IPS-15b (cell line): ENCODE measurements around the gene SZT2.

Experiments
- H3K27me3 ChIP-seq: one replicate; pipeline ENCODE4 v1.6.1; 2013; ENCODE audit warnings: low read length; ENCODE audit not compliant: control insufficient read depth, insufficient read depth
- H3K36me3 ChIP-seq: one replicate; pipeline ENCODE4 v1.6.1; 2013; ENCODE audit warnings: low read length; ENCODE audit not compliant: control insufficient read depth, insufficient read depth
- H3K4me1 ChIP-seq: one replicate; pipeline ENCODE4 v1.6.1; 2013; ENCODE audit warnings: mild to moderate bottlenecking, low read length; ENCODE audit not compliant: control insufficient read depth, insufficient read depth
- H3K4me3 ChIP-seq: one replicate; pipeline ENCODE4 v1.5.1; 2013; ENCODE audit warnings: low read depth, low read length
- H3K9ac ChIP-seq: one replicate; pipeline ENCODE4 v1.6.1; 2013; ENCODE audit warnings: low read depth, mild to moderate bottlenecking, low read length
- H3K9me3 ChIP-seq: one replicate; pipeline ENCODE4 v1.6.1; 2013; ENCODE audit warnings: mild to moderate bottlenecking, low read length; ENCODE audit not compliant: control insufficient read depth, insufficient read depth

The SZT2 gene

DNA sequence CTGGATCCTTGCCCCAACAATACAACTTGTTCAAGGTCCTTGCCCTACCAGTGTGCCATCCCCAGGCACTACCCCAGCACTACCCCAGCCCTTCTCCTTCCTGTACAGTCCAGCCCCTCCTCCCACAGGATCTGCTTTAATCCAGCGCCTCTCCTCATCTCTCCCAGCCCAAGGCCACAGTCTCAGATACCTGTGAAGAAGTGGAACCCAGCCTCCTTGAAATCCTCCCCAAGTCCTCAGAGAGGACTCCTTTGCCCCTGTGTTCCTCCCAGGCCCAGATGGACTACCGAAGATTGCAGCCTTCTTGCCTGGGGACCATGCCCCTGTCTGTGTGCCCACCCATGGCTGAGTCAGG is 37.4 kb upstream of the SZT2 start:
- Histone ChIP-seq H3K9ac (no peak overlapping the region), H3K4me3 (no peak overlapping the region), H3K4me1 (peaks cover 10% of the 10 kb centered on the region), H3K9me3 (no peaks in the 10 kb centered on the region), H3K27me3 (peaks cover 10% of the 10 kb centered on the region), H3K36me3 (no peaks in the 10 kb centered on the region)

DNA sequence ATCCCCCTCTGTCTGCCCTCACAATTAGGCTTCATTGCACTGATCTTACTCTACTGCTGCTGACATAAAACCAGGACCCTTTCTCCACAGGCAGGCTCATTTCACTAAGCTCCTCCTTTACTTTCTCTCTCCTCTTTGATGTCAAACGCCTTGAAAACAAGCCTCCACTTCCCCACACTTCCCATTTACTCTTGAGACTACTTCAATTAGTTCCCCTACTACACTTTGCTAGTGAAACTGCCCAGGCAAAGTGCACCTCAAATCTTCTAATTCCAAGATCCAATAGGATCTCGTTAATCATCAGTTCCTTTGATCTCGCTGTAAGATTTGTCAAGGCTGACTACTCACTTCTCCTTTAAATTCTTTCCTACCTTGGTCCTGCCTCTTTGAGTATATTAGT is 36.8 kb upstream of the SZT2 start:
- Histone ChIP-seq H3K4me1 (peaks cover 10% of the 10 kb centered on the region), H3K27me3 (peaks cover 5% of the 10 kb centered on the region), H3K9ac (no peak overlapping the region), H3K36me3 (no peaks in the 10 kb centered on the region), H3K4me3 (no peak overlapping the region), H3K9me3 (no peaks in the 10 kb centered on the region)

- H3K4me1 ChIP-seq = peaks cover 9% of the 10 kb centered on the region
- no peaks in the 10 kb centered on the region for H3K27me3 ChIP-seq
- no peaks in the 10 kb centered on the region for H3K9me3 ChIP-seq
Observed at GRCh38 chr1:43354471-43354870, 35.2 kb upstream of the SZT2 start.

GRCh38 chr1:43354936-43355335 is 34.8 kb upstream of the SZT2 start:
- Histone ChIP-seq H3K36me3 (peaks cover 9% of the 10 kb centered on the region), H3K4me1 (peaks cover 7% of the 10 kb centered on the region), H3K9me3 (no peaks in the 10 kb centered on the region), H3K4me3 (no peak overlapping the region), H3K9ac (no peak overlapping the region), H3K27me3 (no peaks in the 10 kb centered on the region)

More at GRCh38 chr1:43354471-43354870, 35.2 kb upstream of the SZT2 start:
- Histone ChIP-seq H3K9ac (no peak overlapping the region), H3K36me3 (peaks cover 4% of the 10 kb centered on the region), H3K4me3 (no peak overlapping the region)

DNA sequence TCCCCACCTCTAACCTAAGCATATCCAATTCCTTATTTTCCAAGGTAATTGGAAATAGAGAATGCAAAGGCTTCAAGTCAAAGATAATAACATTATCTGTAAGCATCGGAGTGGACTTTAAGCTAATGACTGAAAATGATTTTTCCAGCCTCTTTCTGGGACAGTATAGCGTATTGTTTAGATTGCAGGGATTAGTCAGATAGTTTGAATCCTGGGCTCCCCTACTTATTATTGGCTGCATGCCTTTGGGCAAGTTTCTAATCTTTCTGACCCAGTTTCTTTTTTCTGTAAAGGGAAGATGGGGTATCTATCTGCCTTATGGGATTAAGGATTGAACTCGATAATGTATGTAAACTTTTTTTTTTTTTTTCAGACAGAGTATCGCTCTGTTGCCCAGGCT is 32.4 kb upstream of the SZT2 start:
- no peak overlapping the region for H3K9ac ChIP-seq
- no peak overlapping the region for H3K4me3 ChIP-seq
- no peaks in the 10 kb centered on the region for H3K27me3 ChIP-seq
- no peaks in the 10 kb centered on the region for H3K9me3 ChIP-seq
- H3K36me3 ChIP-seq = peaks cover 31% of the 10 kb centered on the region
- peaks cover 8% of the 10 kb centered on the region for H3K4me1 ChIP-seq

- Histone ChIP-seq H3K4me1 (peaks cover 8% of the 10 kb centered on the region), H3K9ac (peak overlapping the region; percentile 94), H3K4me3 (peak overlapping the region; percentile 91)
Observed at GRCh38 chr1:43358121-43358745, 31.5 kb upstream of the SZT2 start.

DNA sequence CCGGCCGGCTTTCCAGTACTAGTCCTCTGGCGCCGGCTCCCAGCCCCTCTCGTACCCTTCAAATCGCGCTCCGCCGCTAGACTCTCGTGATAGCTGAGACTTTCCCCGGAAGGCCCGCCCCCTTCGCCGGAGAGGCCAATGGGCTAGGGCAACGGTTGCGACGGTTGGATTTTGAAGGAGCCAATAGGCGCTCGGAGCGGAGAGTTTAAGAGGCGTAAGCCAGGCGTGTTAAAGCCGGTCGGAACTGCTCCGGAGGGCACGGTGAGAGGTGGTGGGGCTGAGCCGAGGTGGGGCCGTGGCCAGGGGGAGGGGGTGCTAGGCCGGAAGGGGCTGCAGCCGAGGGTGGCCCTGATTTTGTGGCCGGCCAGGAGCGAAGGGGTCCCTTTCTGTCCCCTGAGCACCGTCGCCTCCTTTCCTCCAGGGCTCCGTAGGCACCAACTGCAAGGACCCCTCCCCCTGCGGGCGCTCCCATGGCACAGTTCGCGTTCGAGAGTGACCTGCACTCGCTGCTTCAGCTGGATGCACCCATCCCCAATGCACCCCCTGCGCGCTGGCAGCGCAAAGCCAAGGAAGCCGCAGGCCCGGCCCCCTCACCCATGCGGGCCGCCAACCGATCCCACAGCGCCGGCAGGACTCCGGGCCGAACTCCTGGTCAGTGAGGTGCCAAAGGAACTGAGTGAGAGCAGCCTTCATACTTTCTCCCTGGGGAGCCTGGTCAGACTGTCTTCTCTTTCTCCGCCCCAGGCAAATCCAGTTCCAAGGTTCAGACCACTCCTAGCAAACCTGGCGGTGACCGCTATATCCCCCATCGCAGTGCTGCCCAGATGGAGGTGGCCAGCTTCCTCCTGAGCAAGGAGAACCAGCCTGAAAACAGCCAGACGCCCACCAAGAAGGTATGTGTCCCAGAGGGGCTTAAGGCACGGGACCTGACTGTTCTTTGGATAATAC is 30.7 kb upstream of the SZT2 start, which contains the start of gene CDC20:
Gene CDC20, plus strand, starts transcription at position 236 of the 948 bp plus-strand sequence. Its CDS starts 235 bp downstream, at position 471.
- H3K4me1 ChIP-seq = peaks cover 8% of the 10 kb centered on the region

More at GRCh38 chr1:43358121-43358745, 31.5 kb upstream of the SZT2 start:
- Histone ChIP-seq H3K9me3 (no peaks in the 10 kb centered on the region), H3K27me3 (no peaks in the 10 kb centered on the region), H3K36me3 (peaks cover 37% of the 10 kb centered on the region)

GRCh38 chr1:43359696-43360095 is 30.0 kb upstream of the SZT2 start:
- Histone ChIP-seq H3K27me3 (no peaks in the 10 kb centered on the region), H3K4me3 (peak overlapping the region; percentile 94), H3K36me3 (peaks cover 46% of the 10 kb centered on the region), H3K9ac (peak overlapping the region; percentile 89), H3K4me1 (peaks cover 8% of the 10 kb centered on the region), H3K9me3 (no peaks in the 10 kb centered on the region)

More for the DNA sequence above, 30.7 kb upstream of the SZT2 start, which contains the start of gene CDC20:
- peaks cover 42% of the 10 kb centered on the region for H3K36me3 ChIP-seq
- H3K27me3 ChIP-seq = no peaks in the 10 kb centered on the region
- no peaks in the 10 kb centered on the region for H3K9me3 ChIP-seq
- H3K9ac ChIP-seq = peak within 1 kb of the TSS; percentile 94
- peak within 1 kb of the TSS; percentile 94 for H3K4me3 ChIP-seq

DNA sequence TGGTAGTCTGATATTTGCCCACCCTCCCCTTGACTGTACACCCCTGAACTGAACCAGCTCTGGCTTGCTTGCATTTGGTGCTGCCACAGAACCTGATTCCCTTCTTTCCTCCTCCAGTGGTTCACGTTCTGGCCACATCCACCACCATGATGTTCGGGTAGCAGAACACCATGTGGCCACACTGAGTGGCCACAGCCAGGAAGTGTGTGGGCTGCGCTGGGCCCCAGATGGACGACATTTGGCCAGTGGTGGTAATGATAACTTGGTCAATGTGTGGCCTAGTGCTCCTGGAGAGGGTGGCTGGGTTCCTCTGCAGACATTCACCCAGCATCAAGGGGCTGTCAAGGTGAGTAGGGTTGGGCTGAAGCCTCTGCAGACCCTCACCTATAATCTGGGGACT is 29.1 kb upstream of the SZT2 start:
- Histone ChIP-seq H3K4me3 (peak overlapping the region; percentile 94), H3K27me3 (no peaks in the 10 kb centered on the region), H3K9ac (no peak overlapping the region), H3K4me1 (peaks cover 8% of the 10 kb centered on the region), H3K36me3 (peaks cover 52% of the 10 kb centered on the region), H3K9me3 (no peaks in the 10 kb centered on the region)

GRCh38 chr1:43363283-43363934 is 26.3 kb upstream of the SZT2 start:
- Histone ChIP-seq H3K27me3 (no peaks in the 10 kb centered on the region), H3K9ac (no peak overlapping the region), H3K4me1 (peaks cover 15% of the 10 kb centered on the region), H3K36me3 (peaks cover 52% of the 10 kb centered on the region), H3K4me3 (no peak overlapping the region), H3K9me3 (no peaks in the 10 kb centered on the region)

GRCh38 chr1:43363935-43364525 is 25.7 kb upstream of the SZT2 start:
- Histone ChIP-seq H3K4me1 (peaks cover 15% of the 10 kb centered on the region), H3K4me3 (no peak overlapping the region), H3K36me3 (peaks cover 52% of the 10 kb centered on the region)

More at GRCh38 chr1:43363935-43364525, 25.7 kb upstream of the SZT2 start:
- Histone ChIP-seq H3K9ac (no peak overlapping the region), H3K27me3 (no peaks in the 10 kb centered on the region), H3K9me3 (no peaks in the 10 kb centered on the region)
